ENCODE results near the gene PRCD.

Gene PRCD

DNA sequence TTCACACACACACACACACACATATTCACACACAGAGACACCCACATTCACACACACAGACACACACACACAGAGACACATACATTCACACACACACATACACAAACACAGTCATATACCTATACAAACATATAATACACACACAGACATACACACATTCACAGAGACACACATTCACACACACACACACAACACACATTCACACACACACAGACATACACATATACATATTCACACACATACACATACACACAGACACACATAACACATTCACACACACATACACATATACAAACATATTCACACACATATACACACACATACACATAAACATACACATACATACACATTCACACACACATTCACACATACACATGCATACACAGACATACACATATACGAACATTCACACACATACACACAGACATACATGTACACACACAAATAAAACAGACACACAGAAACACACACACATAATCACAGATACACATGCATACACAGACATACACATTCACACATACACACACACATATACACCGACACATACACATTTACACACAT, 7.9 kb downstream of the PRCD start:
- H3K4me3 ChIP-seq (ENCODE audit: low read depth, low read length): no peak overlapping the region
- TF ChIP-seq, protein P1, sequence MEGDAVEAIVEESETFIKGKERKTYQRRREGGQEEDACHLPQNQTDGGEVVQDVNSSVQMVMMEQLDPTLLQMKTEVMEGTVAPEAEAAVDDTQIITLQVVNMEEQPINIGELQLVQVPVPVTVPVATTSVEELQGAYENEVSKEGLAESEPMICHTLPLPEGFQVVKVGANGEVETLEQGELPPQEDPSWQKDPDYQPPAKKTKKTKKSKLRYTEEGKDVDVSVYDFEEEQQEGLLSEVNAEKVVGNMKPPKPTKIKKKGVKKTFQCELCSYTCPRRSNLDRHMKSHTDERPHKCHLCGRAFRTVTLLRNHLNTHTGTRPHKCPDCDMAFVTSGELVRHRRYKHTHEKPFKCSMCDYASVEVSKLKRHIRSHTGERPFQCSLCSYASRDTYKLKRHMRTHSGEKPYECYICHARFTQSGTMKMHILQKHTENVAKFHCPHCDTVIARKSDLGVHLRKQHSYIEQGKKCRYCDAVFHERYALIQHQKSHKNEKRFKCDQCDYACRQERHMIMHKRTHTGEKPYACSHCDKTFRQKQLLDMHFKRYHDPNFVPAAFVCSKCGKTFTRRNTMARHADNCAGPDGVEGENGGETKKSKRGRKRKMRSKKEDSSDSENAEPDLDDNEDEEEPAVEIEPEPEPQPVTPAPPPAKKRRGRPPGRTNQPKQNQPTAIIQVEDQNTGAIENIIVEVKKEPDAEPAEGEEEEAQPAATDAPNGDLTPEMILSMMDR (IDR thresholded peaks at IDR 0.05; ENCODE audit: low read depth, low read length): no peak
- in situ Hi-C loops (cut with HindIII; ENCODE audit: low sequenced_read_pairs): no loop called here
- no peak for DNase-seq (ENCODE audit: low read depth, low spot score)

DNA sequence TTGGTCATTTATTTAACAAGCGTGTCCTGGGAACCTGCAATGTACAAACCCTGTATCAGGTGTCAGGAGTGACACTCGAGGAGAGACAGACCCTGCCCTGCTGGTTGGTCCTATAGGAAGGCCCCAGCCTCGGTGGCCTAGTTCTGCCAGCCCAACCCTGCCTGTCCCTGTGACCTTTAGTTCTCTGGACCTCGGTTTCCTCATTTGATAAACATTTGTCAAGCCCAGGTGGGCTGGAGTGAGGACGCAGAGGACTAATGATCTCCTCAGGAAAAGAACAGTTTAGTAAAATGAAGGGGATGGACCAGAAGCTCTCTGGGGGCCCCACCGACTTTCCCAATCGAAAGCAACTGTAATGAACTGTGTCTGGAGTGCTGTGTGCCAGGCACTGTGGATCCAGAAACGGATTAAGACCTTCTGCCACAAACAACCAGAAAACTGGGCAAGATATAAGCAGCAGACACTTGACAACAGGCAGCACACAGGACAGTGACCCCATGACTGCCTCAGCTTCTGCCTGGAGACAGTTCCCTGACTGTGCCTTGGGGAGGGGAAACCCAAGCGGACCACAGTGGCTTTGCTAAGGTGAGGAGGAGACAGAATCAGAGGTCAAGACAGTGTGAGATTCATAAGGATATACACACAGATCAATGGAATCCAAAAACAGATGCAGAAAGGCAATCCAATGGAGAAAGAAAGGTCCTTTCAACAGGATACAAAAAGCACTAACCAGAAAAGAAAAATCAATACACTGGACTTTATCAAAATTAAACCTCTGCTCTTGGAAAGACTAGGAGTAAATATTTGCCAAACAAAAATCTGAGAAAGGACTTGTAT, 8.8 kb downstream of the PRCD start:
- TF ChIP-seq, protein P1 (IDR thresholded peaks at IDR 0.05; ENCODE audit: low read depth, low read length): no peak
- in situ Hi-C loops (cut with HindIII; ENCODE audit: low sequenced_read_pairs): no loop called here
- H3K4me3 ChIP-seq (ENCODE audit: low read depth, low read length): no peak overlapping the region
- DNase-seq (ENCODE audit: low read depth, low spot score): no peak

DNA sequence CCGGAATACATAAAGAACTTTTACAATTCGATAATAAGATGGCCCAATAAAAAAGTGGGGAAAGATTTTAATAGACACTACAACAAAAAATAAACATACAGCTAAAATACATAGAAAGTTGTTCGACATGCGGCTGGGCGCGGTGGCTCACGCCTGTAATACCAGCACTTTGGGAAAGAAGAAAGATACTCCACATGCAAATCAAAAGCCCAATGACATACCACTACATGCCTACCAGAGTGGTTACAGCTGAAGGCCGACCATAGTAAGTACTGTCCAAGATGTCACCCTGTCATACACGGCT, 9.3 kb downstream of the PRCD start:
- in situ Hi-C loops (cut with HindIII; ENCODE audit: low sequenced_read_pairs): no loop called here
- no peak for DNase-seq (ENCODE audit: low read depth, low spot score)
- TF ChIP-seq, protein P1 (IDR thresholded peaks at IDR 0.05; ENCODE audit: low read depth, low read length): no peak
- no peak overlapping the region for H3K4me3 ChIP-seq (ENCODE audit: low read depth, low read length)

DNA sequence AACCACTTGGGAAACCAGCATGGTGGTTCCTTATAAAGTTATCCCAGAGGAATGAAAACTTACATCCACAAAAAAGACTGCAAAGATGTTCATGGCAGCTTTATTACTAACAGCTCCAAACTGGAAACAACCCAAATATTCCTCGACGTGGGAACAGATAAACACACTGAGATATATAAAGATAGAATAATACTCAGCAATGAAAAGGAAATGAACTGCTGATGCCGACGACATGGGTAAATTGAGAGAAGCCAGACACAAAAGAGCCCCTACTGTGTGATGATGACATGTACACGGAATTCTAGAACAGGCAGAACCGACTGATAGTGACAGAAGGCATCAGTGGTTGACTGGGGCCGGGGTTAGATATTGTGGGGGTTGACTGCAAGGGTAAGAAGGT, 9.7 kb downstream of the PRCD start:
- in situ Hi-C loops (cut with HindIII; ENCODE audit: low sequenced_read_pairs): no loop called here
- no peak overlapping the region for H3K4me3 ChIP-seq (ENCODE audit: low read depth, low read length)
- TF ChIP-seq, protein P1 (IDR thresholded peaks at IDR 0.05; ENCODE audit: low read depth, low read length): no peak
- DNase-seq (ENCODE audit: low read depth, low spot score): no peak

DNA sequence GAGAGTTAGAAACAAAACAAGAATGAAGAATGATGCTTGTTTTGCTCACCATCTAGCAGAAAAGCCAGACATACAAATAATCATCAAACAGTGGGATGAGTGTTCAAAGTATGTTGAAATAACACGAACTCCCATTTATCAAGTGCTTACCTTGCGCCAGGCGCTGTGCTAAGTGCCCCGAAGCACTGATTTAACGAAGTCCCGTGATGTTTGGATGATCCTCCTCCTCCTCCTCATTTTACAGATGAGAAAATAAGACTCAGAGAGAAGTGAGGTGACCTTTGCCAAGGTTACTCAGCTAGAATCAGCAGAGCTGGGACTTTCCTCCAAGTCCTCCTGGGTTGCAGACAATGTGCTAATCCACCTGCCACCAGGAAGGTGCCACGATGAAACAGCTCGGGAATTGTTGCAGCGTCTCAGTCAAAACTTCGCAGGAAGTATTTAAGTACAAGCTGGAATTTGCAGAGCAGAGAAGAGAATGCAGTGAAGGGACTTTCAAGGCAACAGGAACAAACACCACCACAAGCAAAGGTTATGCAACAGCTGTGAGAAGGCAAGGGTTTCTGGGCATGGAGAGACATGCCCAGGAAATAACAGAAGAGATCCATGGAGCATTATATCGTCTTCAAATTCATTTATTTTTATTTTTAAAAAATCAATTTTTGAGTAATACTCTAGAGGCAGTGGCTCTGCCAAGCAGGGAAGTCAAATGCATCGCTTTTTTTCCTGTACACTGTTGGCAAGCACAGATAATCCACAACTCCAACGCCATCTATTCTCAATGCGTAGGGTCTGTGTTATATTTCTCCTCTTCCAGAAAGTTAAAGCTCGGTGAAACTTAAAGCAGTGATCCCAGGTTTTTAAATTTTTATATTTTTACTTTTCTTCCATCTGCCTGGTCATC, 11.1 kb downstream of the PRCD start:
- TF ChIP-seq, protein P1 (IDR thresholded peaks at IDR 0.05; ENCODE audit: low read depth, low read length): no peak
- no peak overlapping the region for H3K4me3 ChIP-seq (ENCODE audit: low read depth, low read length)
- DNase-seq (ENCODE audit: low read depth, low spot score): peak; percentile 26
- in situ Hi-C loops (cut with HindIII; ENCODE audit: low sequenced_read_pairs): no loop called here

DNA sequence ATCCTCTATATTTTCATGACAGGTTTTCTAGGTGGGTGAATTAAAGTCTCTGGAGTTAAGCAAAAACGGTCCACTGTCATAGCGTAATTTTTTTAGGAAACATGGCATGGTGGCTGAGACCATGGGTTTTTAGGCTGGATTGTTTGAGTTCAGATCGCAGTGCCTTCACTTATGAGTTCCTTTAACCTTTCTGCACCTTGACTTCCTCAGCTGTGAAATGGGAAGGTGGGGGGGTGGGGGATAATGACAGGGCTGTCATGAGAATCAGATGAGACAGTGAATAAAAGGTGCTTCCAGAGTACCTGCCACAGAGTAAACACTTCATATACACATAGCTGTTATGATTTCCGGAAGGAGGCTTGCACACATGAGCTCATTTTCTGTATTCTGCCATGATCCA, 11.8 kb downstream of the PRCD start:
- DNase-seq (ENCODE audit: low read depth, low spot score): no peak
- TF ChIP-seq, protein P1 (IDR thresholded peaks at IDR 0.05; ENCODE audit: low read depth, low read length): no peak
- in situ Hi-C loops (cut with HindIII; ENCODE audit: low sequenced_read_pairs): no loop called here
- H3K4me3 ChIP-seq (ENCODE audit: low read depth, low read length): no peak overlapping the region

All from astrocyte of the spinal cord (primary cell).